Measurements from ENCODE around the gene SLC6A7.

The SLC6A7 gene

DNA sequence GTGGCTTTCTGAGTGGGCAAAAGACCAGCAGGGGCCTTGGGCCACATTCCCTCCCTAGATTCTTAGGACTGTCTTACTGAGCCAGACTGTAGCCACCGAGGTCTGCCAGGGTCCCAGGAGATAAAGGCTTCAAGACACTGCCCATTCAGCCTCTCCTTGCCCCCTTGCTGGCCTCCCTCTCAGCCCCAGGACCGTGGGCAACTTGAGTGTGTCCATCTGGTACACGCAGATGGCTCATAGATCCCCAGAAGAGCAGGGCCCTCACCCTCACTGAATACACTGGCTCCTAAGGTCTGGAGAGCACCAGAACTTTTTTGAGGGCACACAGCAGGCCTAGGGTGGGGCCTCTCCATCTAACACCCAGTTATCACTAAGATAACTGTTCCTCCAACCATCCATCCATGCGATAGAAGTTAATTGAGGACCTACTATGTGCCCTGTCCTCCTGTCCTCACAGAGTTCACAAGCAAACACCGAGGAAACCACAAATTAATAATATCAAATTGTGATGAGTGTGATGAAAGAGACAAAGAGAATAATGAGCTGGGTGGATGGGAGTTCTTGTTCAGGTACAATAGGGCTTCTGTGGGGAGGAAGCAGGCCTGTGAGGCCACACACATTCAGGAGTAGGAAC is 29.3 kb upstream of the SLC6A7 start:
- Histone ChIP-seq H3K4me1 (ENCODE audit: low read depth, poor library complexity, severe bottlenecking) (peaks cover 4% of the 10 kb centered on the region), H3K27me3 (ENCODE audit: insufficient read depth, low read depth) (no peaks in the 10 kb centered on the region), H3K36me3 (ENCODE audit: insufficient read depth) (no peaks in the 10 kb centered on the region), H3K4me3 (IDR thresholded peaks at IDR 0.05; ENCODE audit: insufficient read depth, low read depth, low read length) (no peak overlapping the region), H3K79me2 (ENCODE audit: insufficient read depth, low read depth) (no peaks in the 10 kb centered on the region), H3K9ac (no peak overlapping the region), H2AFZ (ENCODE audit: low read depth) (no peak overlapping the region; the same call in 1 of the 2 replicates), H3K4me2 (no peak overlapping the region), H3K27ac (no peak overlapping the region), H4K20me1 (ENCODE audit: insufficient read depth) (no peaks in the 10 kb centered on the region)
- TF ChIP-seq, protein P1, sequence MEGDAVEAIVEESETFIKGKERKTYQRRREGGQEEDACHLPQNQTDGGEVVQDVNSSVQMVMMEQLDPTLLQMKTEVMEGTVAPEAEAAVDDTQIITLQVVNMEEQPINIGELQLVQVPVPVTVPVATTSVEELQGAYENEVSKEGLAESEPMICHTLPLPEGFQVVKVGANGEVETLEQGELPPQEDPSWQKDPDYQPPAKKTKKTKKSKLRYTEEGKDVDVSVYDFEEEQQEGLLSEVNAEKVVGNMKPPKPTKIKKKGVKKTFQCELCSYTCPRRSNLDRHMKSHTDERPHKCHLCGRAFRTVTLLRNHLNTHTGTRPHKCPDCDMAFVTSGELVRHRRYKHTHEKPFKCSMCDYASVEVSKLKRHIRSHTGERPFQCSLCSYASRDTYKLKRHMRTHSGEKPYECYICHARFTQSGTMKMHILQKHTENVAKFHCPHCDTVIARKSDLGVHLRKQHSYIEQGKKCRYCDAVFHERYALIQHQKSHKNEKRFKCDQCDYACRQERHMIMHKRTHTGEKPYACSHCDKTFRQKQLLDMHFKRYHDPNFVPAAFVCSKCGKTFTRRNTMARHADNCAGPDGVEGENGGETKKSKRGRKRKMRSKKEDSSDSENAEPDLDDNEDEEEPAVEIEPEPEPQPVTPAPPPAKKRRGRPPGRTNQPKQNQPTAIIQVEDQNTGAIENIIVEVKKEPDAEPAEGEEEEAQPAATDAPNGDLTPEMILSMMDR (conservative IDR thresholded peaks at IDR 0.05; ENCODE audit: low read depth, low read length), result no peak

DNA sequence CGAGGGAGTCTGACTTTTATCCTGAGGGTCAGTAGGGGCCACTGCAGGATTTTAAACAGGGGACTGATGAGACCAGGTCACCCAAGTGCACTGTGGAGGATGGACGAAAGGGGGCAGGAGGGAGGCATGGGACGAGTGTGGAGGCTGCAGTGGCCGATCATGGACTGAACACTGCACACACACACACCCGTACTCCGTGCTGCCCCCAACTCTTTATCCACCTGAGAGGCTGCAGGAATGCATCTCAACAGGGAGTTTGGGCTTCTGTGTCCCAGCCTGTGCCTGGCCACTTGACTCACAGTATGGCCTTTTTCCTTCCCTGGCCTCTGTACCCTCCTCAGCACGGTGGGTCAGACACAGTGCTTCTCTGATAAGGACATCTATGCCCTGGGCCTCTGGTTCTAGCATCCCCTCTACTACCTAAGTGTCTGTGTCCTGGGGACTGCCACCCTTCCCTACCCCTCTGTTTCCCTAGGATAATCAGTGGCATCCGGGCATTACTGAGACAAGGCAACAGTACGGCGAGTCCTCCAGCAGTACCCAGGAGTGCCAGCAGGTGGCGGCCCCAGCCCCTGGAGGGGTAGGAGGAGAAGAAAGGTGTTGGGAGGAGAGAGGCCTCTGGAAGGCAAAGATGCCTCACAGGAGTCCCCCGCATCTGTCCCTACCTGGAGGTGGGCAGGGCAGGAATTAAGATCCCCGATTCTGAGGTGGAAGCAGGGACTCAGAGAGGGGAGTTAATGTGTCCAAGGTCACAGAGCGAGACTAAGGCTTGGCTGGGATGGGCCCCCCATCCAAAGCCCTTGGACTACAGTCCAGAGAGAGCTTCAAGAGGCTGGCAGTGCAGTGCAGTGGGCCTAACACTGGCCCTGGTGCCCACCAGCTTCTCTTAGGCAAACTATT is 28.4 kb upstream of the SLC6A7 start:
- Histone ChIP-seq H3K79me2 (ENCODE audit: insufficient read depth, low read depth) (no peaks in the 10 kb centered on the region), H2AFZ (ENCODE audit: low read depth) (peak overlapping the region; percentile 98), H3K4me3 (IDR thresholded peaks at IDR 0.05; ENCODE audit: insufficient read depth, low read depth, low read length) (no peak overlapping the region), H3K27me3 (ENCODE audit: insufficient read depth, low read depth) (no peaks in the 10 kb centered on the region), H3K4me1 (ENCODE audit: low read depth, poor library complexity, severe bottlenecking) (no peaks in the 10 kb centered on the region), H4K20me1 (ENCODE audit: insufficient read depth) (no peaks in the 10 kb centered on the region), H3K27ac (no peak overlapping the region), H3K4me2 (peak overlapping the region; percentile 44), H3K36me3 (ENCODE audit: insufficient read depth) (no peaks in the 10 kb centered on the region), H3K9ac (no peak overlapping the region)
- TF ChIP-seq, protein P1 (conservative IDR thresholded peaks at IDR 0.05; ENCODE audit: low read depth, low read length), result peak; percentile 83

DNA sequence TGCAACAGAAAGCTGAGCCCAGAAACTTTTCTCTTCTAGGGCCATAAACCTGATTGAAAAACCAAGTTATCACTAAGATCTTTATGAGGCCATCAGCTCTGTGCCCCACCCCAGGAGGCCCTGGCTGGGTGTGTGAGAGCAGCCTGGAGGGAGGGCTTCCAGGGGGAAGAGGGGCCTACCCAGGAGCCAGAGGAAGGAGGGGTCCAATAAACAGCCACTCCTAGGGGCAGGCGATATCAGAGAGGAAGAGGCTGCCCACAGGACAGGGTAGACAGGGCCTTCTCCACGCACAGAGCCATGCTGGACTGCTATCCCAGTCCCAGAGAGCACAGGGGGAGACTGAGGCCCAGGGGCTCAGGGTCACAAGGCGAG is 27.7 kb upstream of the SLC6A7 start:
- Histone ChIP-seq H2AFZ (ENCODE audit: low read depth) (no peak overlapping the region), H4K20me1 (ENCODE audit: insufficient read depth) (no peaks in the 10 kb centered on the region), H3K27me3 (ENCODE audit: insufficient read depth, low read depth) (no peaks in the 10 kb centered on the region), H3K4me3 (IDR thresholded peaks at IDR 0.05; ENCODE audit: insufficient read depth, low read depth, low read length) (no peak overlapping the region), H3K79me2 (ENCODE audit: insufficient read depth, low read depth) (no peaks in the 10 kb centered on the region), H3K9ac (no peak overlapping the region), H3K27ac (no peak overlapping the region), H3K36me3 (ENCODE audit: insufficient read depth) (no peaks in the 10 kb centered on the region), H3K4me1 (ENCODE audit: low read depth, poor library complexity, severe bottlenecking) (no peaks in the 10 kb centered on the region), H3K4me2 (no peak overlapping the region)
- TF ChIP-seq, protein P1 (conservative IDR thresholded peaks at IDR 0.05; ENCODE audit: low read depth, low read length), result no peak

DNA sequence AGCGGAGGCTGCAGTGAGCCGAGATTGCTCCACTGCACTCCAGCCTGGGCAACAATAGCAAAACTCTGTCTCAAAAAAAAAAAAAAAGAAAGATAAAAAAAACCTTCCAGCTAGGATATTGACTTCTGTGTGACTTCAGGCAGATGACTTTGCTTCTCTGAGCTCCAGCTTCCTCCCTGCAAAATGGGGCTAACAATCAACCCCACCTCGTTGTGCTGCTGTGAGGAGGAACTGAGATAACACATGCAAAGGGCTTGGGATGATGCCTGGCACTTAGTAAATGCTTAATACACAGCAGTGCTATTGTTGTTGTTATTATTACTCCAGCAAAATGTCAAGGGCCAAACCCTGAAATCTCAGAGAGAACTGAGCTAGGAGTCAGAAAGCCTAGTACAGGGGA is 26.8 kb upstream of the SLC6A7 start:
- no peaks in the 10 kb centered on the region for H3K36me3 ChIP-seq (ENCODE audit: insufficient read depth)
- H3K4me2 ChIP-seq, result no peak overlapping the region
- H3K4me1 ChIP-seq (ENCODE audit: low read depth, poor library complexity, severe bottlenecking), result peaks cover 4% of the 10 kb centered on the region
- no peak overlapping the region for H3K4me3 ChIP-seq (IDR thresholded peaks at IDR 0.05; ENCODE audit: insufficient read depth, low read depth, low read length)
- no peak overlapping the region for H3K27ac ChIP-seq
- no peaks in the 10 kb centered on the region for H3K27me3 ChIP-seq (ENCODE audit: insufficient read depth, low read depth)
- TF ChIP-seq, protein P1 (conservative IDR thresholded peaks at IDR 0.05; ENCODE audit: low read depth, low read length), result no peak
- no peaks in the 10 kb centered on the region for H4K20me1 ChIP-seq (ENCODE audit: insufficient read depth)
- no peaks in the 10 kb centered on the region for H3K79me2 ChIP-seq (ENCODE audit: insufficient read depth, low read depth)
- H2AFZ ChIP-seq (ENCODE audit: low read depth), result no peak overlapping the region
- no peak overlapping the region for H3K9ac ChIP-seq
